HepG2 (cell line): ENCODE measurements around the gene ITGA7. TPM values are rescaled to one million over a fixed set of nuclear protein-coding genes. Genes with fewer than 3 reads are reported as not detected.

Source experiments
- ATAC-seq: fragments of 200-7000 bp; cut with Tn5 transposase; 3 replicates; pipeline ENCODE4 v1.9.1; 2020; ENCODE audit warnings: mild to moderate bottlenecking, moderate library complexity
- BruUV-seq: library from RNA; stranded (reverse); fragments of 400-500 nt; replicated peaks from 2 replicates; lab custom pipeline; 2021; lab: Mats Ljungman, UMichigan
- CTCF ChIA-PET: fragments of 300-600 bp; formaldehyde crosslinking; extraction: SDS; loops from one replicate; lab custom pipeline; 2021; ENCODE audit warnings: low total read pairs, inconsistent platforms, low intra/inter-chr PET ratio; lab: Yijun Ruan, JAX
- POLR2A ChIA-PET: fragments of 350-600 bp; sonication (Branson Sonifier 250); formaldehyde crosslinking; loops from one replicate; lab custom pipeline; 2020; ENCODE audit warnings: antibody characterized with exemption, inconsistent platforms; lab: Yijun Ruan, JAX
- DNase-seq: peaks from one replicate; pipeline ENCODE4 v3.0.0-alpha.2; 2015; ENCODE audit warnings: low spot score
- FAIRE-seq: peaks from 3 replicates; lab custom pipeline; 2011; peaks lifted over from hg19 to GRCh38; lab: Jason Lieb, UNC
- H2AFZ ChIP-seq: one replicate; pipeline ENCODE4 v1.6.1; 2011; ENCODE audit warnings: low read length, inconsistent platforms
- H3K27ac ChIP-seq: fragments of 300-600 bp; 3 replicates; pipeline ENCODE4 v1.8.0; 2011; ENCODE audit warnings: mixed run types, mild to moderate bottlenecking, mixed read lengths, low read length, inconsistent platforms; ENCODE audit not compliant: insufficient read depth; ENCODE audit errors: extremely low read length
- H3K27me3 ChIP-seq, 2 experiments: fragments of 200-600 bp in 1 of 2; 2 replicates in 1 of 2; 3 replicates in 1 of 2; pipeline versions ENCODE4 v1.6.0 to v1.8.0; 2011; ENCODE audit warnings: low read length in 2 of 2, mild to moderate bottlenecking in 2 of 2, moderate library complexity in 2 of 2, inconsistent platforms in 1 of 2; ENCODE audit not compliant: insufficient read depth in 2 of 2, control insufficient read depth in 1 of 2
- H3K36me3 ChIP-seq, 2 experiments: fragments of 200-600 bp in 1 of 2; replicated peaks in 1 of 2; 2 replicates in 1 of 2; 3 replicates in 1 of 2; pipeline versions ENCODE4 v1.5.1 to v1.8.0; 2011; ENCODE audit warnings: low read length in 2 of 2, inconsistent platforms in 1 of 2; ENCODE audit not compliant: insufficient read depth in 2 of 2, control insufficient read depth in 1 of 2
- H3K4me1 ChIP-seq: 2 replicates; pipeline ENCODE4 v1.5.1; 2012; ENCODE audit warnings: low read length, inconsistent platforms; ENCODE audit not compliant: insufficient read depth
- H3K4me2 ChIP-seq: 2 replicates; pipeline ENCODE4 v1.6.0; 2011; ENCODE audit warnings: low read depth, low read length, inconsistent platforms
- H3K4me3 ChIP-seq, 3 experiments: fragments of 200-600 bp in 1 of 3; sonication (generic), shearing (Covaris generic) in 1 of 3; replicated peaks in 1 of 3; 2 replicates each; pipeline ENCODE4 v1.5.1; 2011 to 2016; ENCODE audit warnings: low read length in 3 of 3, inconsistent platforms in 2 of 3, low read depth in 2 of 3, mild to moderate bottlenecking in 2 of 3, control low read depth in 1 of 3, mixed read lengths in 1 of 3; ENCODE audit not compliant: insufficient read depth in 1 of 3
- H3K79me2 ChIP-seq: one replicate; pipeline ENCODE4 v1.6.1; 2011; ENCODE audit warnings: low read length, inconsistent platforms; ENCODE audit not compliant: insufficient read depth
- H3K9ac ChIP-seq: 2 replicates; pipeline ENCODE4 v1.6.0; 2011; ENCODE audit warnings: mild to moderate bottlenecking, low read depth, low read length, inconsistent platforms; ENCODE audit not compliant: insufficient read depth
- H3K9me3 ChIP-seq: 2 replicates; pipeline ENCODE4 v1.5.1; 2012; ENCODE audit warnings: mild to moderate bottlenecking, low read length
- H4K20me1 ChIP-seq: 2 replicates; pipeline ENCODE4 v1.6.0; 2011; ENCODE audit warnings: inconsistent platforms, mild to moderate bottlenecking, low read length, moderate library complexity; ENCODE audit not compliant: insufficient read depth
- ASH2L ChIP-seq: fragments of 300-600, 200-600 bp; sonication (generic); IDR thresholded peaks from 2 replicates; pipeline ENCODE4 v1.7.0; 2017; ENCODE audit warnings: low read depth, mild to moderate bottlenecking, moderate library complexity, mixed read lengths, low read length; ENCODE audit not compliant: insufficient read length
- HNF1B ChIP-seq: sonication (generic); formaldehyde crosslinking; IDR thresholded peaks from 2 replicates; pipeline ENCODE4 v1.5.1; 2020; ENCODE audit warnings: mild to moderate bottlenecking, moderate library complexity, missing genetic modification reagents
- HOXA7 ChIP-seq: sonication (generic); formaldehyde crosslinking; IDR thresholded peaks from 2 replicates; pipeline ENCODE4 v1.8.1; 2022; ENCODE audit warnings: mild to moderate bottlenecking, missing genetic modification reagents, moderate library complexity
- ZNF777 ChIP-seq: sonication (generic); formaldehyde crosslinking; IDR thresholded peaks from 2 replicates; pipeline ENCODE4 v1.4.0; 2020; ENCODE audit warnings: missing genetic modification reagents
- WGBS: methylation state at CpG from one replicate; pipeline ENCODE4 v1.1.6; 2017; ENCODE audit warnings: low lambda C conversion rate; 5-methylcytosine and 5-hydroxymethylcytosine counted together
- in situ Hi-C: cut with HindIII; loops from 2 replicates; pipeline ENCODE4 v1.10.0; 2017; ENCODE audit warnings: low pct_unique_long_range_greater_than_20kb; ENCODE audit not compliant: extremely low pct_ligation_motif_present
- intact Hi-C: fragments of 100-400 bp; cut with micrococcal nuclease; formaldehyde crosslinking; loops from one replicate; pipeline ENCODE4 v1.10.0; 2022; ENCODE audit not compliant: unreplicated experiment
- polyA plus RNA-seq, 8 experiments: library from polyadenylated mRNA; depleted of rRNA in 3 of 8; stranded (reverse) in 7 of 8; unstranded in 1 of 8; fragments of >200 nt; fragmentation: Illumina TruSeq in 4 of 8; extraction: Trizol in 4 of 8; gene quantifications; 2 replicates each; pipeline versions ENCODE4 v1.2.1 to v1.2.3, GENCODE V29; 2011 to 2016; ENCODE audit warnings: low read depth in 4 of 8, missing spikeins in 1 of 8, mixed read lengths in 1 of 8; ENCODE audit not compliant: insufficient read depth in 1 of 8
- total RNA-seq, 5 experiments: library from RNA; depleted of rRNA; stranded (reverse); fragments of >200 nt; fragmentation: Illumina TruSeq; extraction: Trizol; gene quantifications; 2 replicates each; pipeline ENCODE4 v1.2.3, GENCODE V29; 2016; ENCODE audit warnings: low read depth in 1 of 5
- TF ChIP-seq, protein P1 (sequence below), 2 experiments: sonication (generic) in 1 of 2; formaldehyde crosslinking in 1 of 2; IDR thresholded peaks; 2 replicates each; pipeline versions ENCODE4 v1.5.1 to v1.6.1; 2011 to 2020; ENCODE audit warnings: borderline replicate concordance in 1 of 2, low read depth in 1 of 2, low read length in 1 of 2, mild to moderate bottlenecking in 1 of 2, missing genetic modification reagents in 1 of 2, moderate library complexity in 1 of 2

ITGA7 gene
- total and polyA plus RNA-seq, 2 of the 13 experiments (the other 11 are each of a cell fraction or from before 2014, with no cell fraction given): 0.65 to 0.75 TPM

GRCh38 chr12:55729819-55730818 is 22.4 kb upstream of the ITGA7 start:
- in situ Hi-C loops: no loop called here
- Histone ChIP-seq H4K20me1 (0 out of 2 replicates have a peak, but pooled peaks cover 6% of the 10 kb centered on the region), H3K36me3 (peaks cover 10 to 17% of the 10 kb centered on the region in 2 experiments; a peak in 4 of 5 replicates), H3K27me3 (no peaks in the 10 kb centered on the region; a peak in 1 of 5 replicates), H3K4me2 (peak overlapping the region; percentile 98), H3K9ac (peak overlapping the region; percentile 85; the same call in 1 of the 2 replicates), H2AFZ (no peak overlapping the region), H3K9me3 (no peaks in the 10 kb centered on the region), H3K4me3 (peak overlapping the region in 2 of 3 experiments; percentile 84; a peak in 3 of 6 replicates), H3K4me1 (peaks cover 29% of the 10 kb centered on the region), H3K27ac (no peak overlapping the region), H3K79me2 (peaks cover 12% of the 10 kb centered on the region)
- DNase-seq (no peak), ATAC-seq (no peak; the same call in 2 of the 3 replicates), FAIRE-seq (no peak)
- no TSS peak for BruUV-seq
- WGBS: 70% methylated on average over 17 of the region's 19 CpGs
- intact Hi-C loops: loop anchor here (2.0 kb wide), 1 partner anchor 49 kb away; a partner anchor contains a TSS
- ChIA-PET CTCF (no interaction called here), POLR2A (interaction anchor here (1.0 to 2.7 kb wide), 11 partner anchors 8 to 374 kb away, joined by 3 to 38 read pairs (median 13); partner anchors contain the start of genes BLOC1S1, DNAJC14, ORMDL2 and PA2G4)
- TF ChIP-seq HOXA7 (CRISPR knock-in tag) (no peak), HNF1B (CRISPR knock-in tag) (0 out of 2 replicates have a peak, but pooled peaks have one; percentile 26), ZNF777 (0 out of 2 replicates have a peak, but pooled peaks have one; percentile 30), ASH2L (no peak)
- TF ChIP-seq, protein P1, sequence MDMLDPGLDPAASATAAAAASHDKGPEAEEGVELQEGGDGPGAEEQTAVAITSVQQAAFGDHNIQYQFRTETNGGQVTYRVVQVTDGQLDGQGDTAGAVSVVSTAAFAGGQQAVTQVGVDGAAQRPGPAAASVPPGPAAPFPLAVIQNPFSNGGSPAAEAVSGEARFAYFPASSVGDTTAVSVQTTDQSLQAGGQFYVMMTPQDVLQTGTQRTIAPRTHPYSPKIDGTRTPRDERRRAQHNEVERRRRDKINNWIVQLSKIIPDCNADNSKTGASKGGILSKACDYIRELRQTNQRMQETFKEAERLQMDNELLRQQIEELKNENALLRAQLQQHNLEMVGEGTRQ (IDR thresholded peaks at IDR 0.05; ENCODE audit: low read depth, low read length): no peak
- TF ChIP-seq, protein P1 (CRISPR knock-in tag; IDR thresholded peaks at IDR 0.05; ENCODE audit: borderline replicate concordance): no peak
